ENCODE data around the gene MICAL3.

The MICAL3 gene

DNA sequence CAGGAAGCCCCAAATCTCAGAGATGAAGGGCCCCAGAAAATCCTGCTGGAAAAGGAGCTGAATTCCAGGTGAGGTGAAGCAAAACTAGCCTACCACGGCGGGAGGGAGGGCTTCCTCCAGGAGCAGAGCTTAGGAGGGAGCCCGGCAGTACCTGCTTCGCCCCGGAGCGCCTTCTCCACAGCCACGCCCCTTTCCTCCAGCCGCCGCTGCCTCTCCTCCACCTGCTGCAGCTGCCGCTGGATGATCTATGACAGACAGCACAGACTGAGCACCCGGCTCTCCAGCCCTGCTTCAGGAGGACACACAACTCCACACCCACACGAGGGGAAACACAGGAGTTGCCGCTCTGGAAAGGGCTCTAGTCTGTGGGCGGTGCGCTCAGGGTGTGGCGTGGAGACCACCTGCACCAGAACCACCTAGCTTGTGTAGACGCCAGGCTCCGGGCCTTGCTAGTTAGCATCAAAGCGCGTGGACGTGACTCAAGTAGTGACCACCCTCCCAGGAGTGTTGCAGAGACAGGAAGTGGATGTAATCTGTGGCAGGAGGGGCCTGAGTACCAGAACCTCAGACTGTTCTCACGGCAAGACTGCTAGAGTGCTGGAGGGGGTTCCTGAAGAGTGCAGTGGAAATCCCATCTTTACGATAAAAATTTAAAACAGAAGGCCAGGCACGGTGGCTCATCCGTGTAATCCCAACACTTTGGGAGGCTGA is 215.5 kb downstream of the MICAL3 start:
- DNase-seq (ENCODE audit: low spot score in 2 of 2) (no peak), ATAC-seq (replicated peaks; ENCODE audit: extremely low read depth, poor library complexity, severe bottlenecking) (no peak)
- peaks cover 6% of the 10 kb centered on the region for H3K4me1 Mint-ChIP-seq
- no peak overlapping the region for H3K27ac Mint-ChIP-seq (ENCODE audit: low read depth)
- no peaks in the 10 kb centered on the region for H3K27me3 Mint-ChIP-seq
- no peaks in the 10 kb centered on the region for H3K9me3 Mint-ChIP-seq
- no peak overlapping the region for H3K4me3 Mint-ChIP-seq
- H3K36me3 Mint-ChIP-seq (ENCODE audit: insufficient read depth) = peaks cover 20% of the 10 kb centered on the region

- Mint-ChIP-seq H3K27me3 (no peaks in the 10 kb centered on the region), H3K27ac (ENCODE audit: low read depth) (no peak overlapping the region), H3K36me3 (ENCODE audit: insufficient read depth) (peaks cover 17% of the 10 kb centered on the region), H3K4me3 (no peak overlapping the region), H3K4me1 (peaks cover 6% of the 10 kb centered on the region), H3K9me3 (no peaks in the 10 kb centered on the region)
- ATAC-seq (replicated peaks; ENCODE audit: extremely low read depth, poor library complexity, severe bottlenecking) (no peak), DNase-seq (ENCODE audit: low spot score in 2 of 2) (no peak)
Measured at GRCh38 chr22:17807578-17808410, 216.6 kb downstream of the MICAL3 start.

DNA sequence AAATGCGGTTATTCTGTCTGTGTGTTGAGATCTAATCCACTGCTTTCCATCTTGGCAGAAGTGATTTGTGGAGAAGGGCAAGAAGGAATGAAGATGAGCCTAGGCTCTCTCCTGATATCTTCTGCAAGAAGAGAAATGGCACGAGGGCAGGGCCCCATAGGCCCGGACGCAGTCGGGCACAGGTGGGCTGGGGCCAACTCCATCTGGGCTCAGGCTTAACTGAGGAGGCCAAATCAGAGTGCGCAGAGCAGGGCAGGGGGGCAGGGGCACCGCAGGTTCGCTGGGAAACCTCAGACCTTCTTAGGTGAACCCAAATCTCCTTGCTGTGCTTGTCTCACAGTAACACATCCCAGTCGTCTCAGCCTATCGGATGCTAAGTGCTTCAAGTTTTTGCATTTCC is 217.3 kb downstream of the MICAL3 start:
- DNase-seq (ENCODE audit: low spot score in 2 of 2) = no peak
- ATAC-seq (replicated peaks; ENCODE audit: extremely low read depth, poor library complexity, severe bottlenecking) = no peak
- H3K27ac Mint-ChIP-seq (ENCODE audit: low read depth) = no peak overlapping the region
- H3K4me1 Mint-ChIP-seq = peaks cover 6% of the 10 kb centered on the region
- no peaks in the 10 kb centered on the region for H3K27me3 Mint-ChIP-seq
- no peak overlapping the region for H3K4me3 Mint-ChIP-seq
- peaks cover 17% of the 10 kb centered on the region for H3K36me3 Mint-ChIP-seq (ENCODE audit: insufficient read depth)
- no peaks in the 10 kb centered on the region for H3K9me3 Mint-ChIP-seq

DNA sequence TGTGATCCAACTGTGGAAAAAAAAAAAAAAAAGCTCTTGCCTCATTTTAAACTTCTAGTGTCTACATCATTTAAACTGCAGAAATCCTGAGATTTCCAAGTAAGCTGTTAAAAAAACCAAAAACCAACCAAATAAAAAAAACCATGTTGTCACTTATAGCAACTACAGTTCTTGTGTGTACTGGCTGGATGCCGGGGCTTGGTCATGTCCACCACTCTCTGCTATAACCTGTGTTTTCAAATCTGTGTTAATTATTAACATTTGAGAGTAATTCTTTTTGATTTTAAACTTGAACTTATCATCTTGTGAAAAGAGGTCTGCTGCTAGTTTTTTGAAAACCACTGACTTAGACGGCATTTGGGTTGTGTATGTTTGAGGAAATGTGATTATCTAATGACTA is 217.9 kb downstream of the MICAL3 start:
- Mint-ChIP-seq H3K36me3 (ENCODE audit: insufficient read depth) (peaks cover 17% of the 10 kb centered on the region), H3K27ac (ENCODE audit: low read depth) (no peak overlapping the region), H3K9me3 (no peaks in the 10 kb centered on the region), H3K4me1 (peaks cover 6% of the 10 kb centered on the region), H3K27me3 (no peaks in the 10 kb centered on the region), H3K4me3 (no peak overlapping the region)
- ATAC-seq (replicated peaks; ENCODE audit: extremely low read depth, poor library complexity, severe bottlenecking) (no peak), DNase-seq (ENCODE audit: low spot score in 2 of 2) (no peak)

- ATAC-seq (replicated peaks; ENCODE audit: extremely low read depth, poor library complexity, severe bottlenecking) = no peak
- H3K4me1 Mint-ChIP-seq = no peaks in the 10 kb centered on the region
- no peak for DNase-seq (ENCODE audit: low spot score in 2 of 2)
- H3K4me3 Mint-ChIP-seq = no peak overlapping the region
- H3K27ac Mint-ChIP-seq (ENCODE audit: low read depth) = no peak overlapping the region
- H3K9me3 Mint-ChIP-seq = no peaks in the 10 kb centered on the region
- H3K27me3 Mint-ChIP-seq = no peaks in the 10 kb centered on the region
- peaks cover 21% of the 10 kb centered on the region for H3K36me3 Mint-ChIP-seq (ENCODE audit: insufficient read depth)
Measured at GRCh38 chr22:17804331-17805080, 219.9 kb downstream of the MICAL3 start.

GRCh38 chr22:17803609-17804270 is 220.6 kb downstream of the MICAL3 start:
- no peak overlapping the region for H3K4me3 Mint-ChIP-seq
- H3K9me3 Mint-ChIP-seq = no peaks in the 10 kb centered on the region
- H3K36me3 Mint-ChIP-seq (ENCODE audit: insufficient read depth) = peaks cover 17% of the 10 kb centered on the region
- H3K27me3 Mint-ChIP-seq = no peaks in the 10 kb centered on the region
- H3K27ac Mint-ChIP-seq (ENCODE audit: low read depth) = no peak overlapping the region
- no peaks in the 10 kb centered on the region for H3K4me1 Mint-ChIP-seq
- DNase-seq (ENCODE audit: low spot score in 2 of 2) (no peak), ATAC-seq (replicated peaks; ENCODE audit: extremely low read depth, poor library complexity, severe bottlenecking) (no peak)

DNA sequence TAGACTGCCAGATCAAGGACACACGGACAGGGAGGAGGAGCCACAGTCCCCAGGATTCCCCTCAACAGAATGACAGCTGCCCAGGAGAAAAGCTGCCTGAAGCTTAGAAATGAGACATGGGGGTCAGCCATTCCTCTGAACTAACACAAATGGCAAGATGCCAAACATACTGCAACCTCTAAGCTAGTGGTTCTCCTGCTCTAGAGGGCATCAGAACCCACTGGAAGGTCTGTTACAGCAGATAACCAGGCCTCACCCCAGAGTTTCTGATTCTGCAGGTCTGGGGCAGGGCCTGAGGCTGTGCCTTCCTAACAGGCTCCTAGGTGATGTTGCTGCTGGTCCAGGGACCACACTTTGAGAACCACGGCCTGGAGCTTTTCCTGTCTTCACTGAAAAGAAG is 221.5 kb downstream of the MICAL3 start:
- no peaks in the 10 kb centered on the region for H3K9me3 Mint-ChIP-seq
- H3K4me1 Mint-ChIP-seq = no peaks in the 10 kb centered on the region
- H3K27ac Mint-ChIP-seq (ENCODE audit: low read depth) = no peak overlapping the region
- H3K36me3 Mint-ChIP-seq (ENCODE audit: insufficient read depth) = peaks cover 16% of the 10 kb centered on the region
- no peak for ATAC-seq (replicated peaks; ENCODE audit: extremely low read depth, poor library complexity, severe bottlenecking)
- no peaks in the 10 kb centered on the region for H3K27me3 Mint-ChIP-seq
- no peak overlapping the region for H3K4me3 Mint-ChIP-seq
- DNase-seq (ENCODE audit: low spot score in 2 of 2) = no peak

DNA sequence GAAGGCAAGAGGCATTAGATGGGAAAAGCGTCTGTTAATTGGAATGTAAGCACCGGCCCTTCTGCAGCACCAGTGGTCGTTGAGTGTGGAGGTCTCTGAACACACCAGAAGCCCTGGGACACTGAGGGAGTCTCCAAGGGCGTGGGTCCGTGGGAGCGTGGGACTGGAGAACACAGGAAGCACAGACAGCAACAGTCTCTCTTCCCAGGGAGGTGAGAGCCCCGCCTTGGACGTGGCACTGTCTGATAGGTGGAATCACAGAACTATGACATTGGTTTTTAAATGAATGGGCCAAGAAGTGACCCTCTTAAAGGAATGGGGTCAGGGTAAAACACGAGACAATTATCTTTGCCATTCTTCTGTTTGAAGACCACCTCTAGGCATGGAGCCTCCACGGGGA is 221.9 kb downstream of the MICAL3 start:
- no peak for ATAC-seq (replicated peaks; ENCODE audit: extremely low read depth, poor library complexity, severe bottlenecking)
- no peak for DNase-seq (ENCODE audit: low spot score in 2 of 2)
- peaks cover 14% of the 10 kb centered on the region for H3K36me3 Mint-ChIP-seq (ENCODE audit: insufficient read depth)
- H3K9me3 Mint-ChIP-seq = no peaks in the 10 kb centered on the region
- no peaks in the 10 kb centered on the region for H3K27me3 Mint-ChIP-seq
- no peaks in the 10 kb centered on the region for H3K4me1 Mint-ChIP-seq
- no peak overlapping the region for H3K4me3 Mint-ChIP-seq
- peak overlapping the region; percentile 57 for H3K27ac Mint-ChIP-seq (ENCODE audit: low read depth)

GRCh38 chr22:17797721-17798559 is 226.4 kb downstream of the MICAL3 start:
- Mint-ChIP-seq H3K9me3 (no peaks in the 10 kb centered on the region), H3K4me1 (no peaks in the 10 kb centered on the region), H3K36me3 (ENCODE audit: insufficient read depth) (peaks cover 10% of the 10 kb centered on the region), H3K27me3 (no peaks in the 10 kb centered on the region), H3K4me3 (no peak overlapping the region), H3K27ac (ENCODE audit: low read depth) (no peak overlapping the region)
- ATAC-seq (replicated peaks; ENCODE audit: extremely low read depth, poor library complexity, severe bottlenecking) = peak; percentile 73
- DNase-seq (ENCODE audit: low spot score in 2 of 2) = no peak

DNA sequence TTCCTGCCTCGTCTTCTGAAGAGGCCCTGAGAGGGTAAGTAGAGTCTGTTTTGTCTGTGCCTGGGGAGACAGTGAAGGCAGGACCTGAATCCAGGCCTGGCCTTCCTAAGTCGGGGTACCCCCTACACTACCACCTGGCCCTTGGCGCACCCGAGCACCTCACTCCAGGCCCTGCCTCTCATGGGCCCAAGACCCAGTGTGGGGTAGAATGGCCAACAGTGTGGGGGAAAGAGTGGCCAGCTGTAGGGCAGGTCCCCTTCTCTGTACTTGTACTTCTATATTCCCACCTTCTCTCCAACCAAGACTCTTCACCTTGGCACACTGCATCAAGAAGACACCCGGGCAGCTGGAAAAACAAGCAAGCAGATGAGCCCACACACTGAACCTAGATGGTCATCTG is 227.7 kb downstream of the MICAL3 start:
- Mint-ChIP-seq H3K4me1 (no peaks in the 10 kb centered on the region), H3K27me3 (no peaks in the 10 kb centered on the region), H3K27ac (ENCODE audit: low read depth) (no peak overlapping the region), H3K9me3 (no peaks in the 10 kb centered on the region), H3K36me3 (ENCODE audit: insufficient read depth) (peaks cover 12% of the 10 kb centered on the region), H3K4me3 (no peak overlapping the region)
- ATAC-seq (replicated peaks; ENCODE audit: extremely low read depth, poor library complexity, severe bottlenecking) = no peak
- no peak for DNase-seq (ENCODE audit: low spot score in 2 of 2)

DNA sequence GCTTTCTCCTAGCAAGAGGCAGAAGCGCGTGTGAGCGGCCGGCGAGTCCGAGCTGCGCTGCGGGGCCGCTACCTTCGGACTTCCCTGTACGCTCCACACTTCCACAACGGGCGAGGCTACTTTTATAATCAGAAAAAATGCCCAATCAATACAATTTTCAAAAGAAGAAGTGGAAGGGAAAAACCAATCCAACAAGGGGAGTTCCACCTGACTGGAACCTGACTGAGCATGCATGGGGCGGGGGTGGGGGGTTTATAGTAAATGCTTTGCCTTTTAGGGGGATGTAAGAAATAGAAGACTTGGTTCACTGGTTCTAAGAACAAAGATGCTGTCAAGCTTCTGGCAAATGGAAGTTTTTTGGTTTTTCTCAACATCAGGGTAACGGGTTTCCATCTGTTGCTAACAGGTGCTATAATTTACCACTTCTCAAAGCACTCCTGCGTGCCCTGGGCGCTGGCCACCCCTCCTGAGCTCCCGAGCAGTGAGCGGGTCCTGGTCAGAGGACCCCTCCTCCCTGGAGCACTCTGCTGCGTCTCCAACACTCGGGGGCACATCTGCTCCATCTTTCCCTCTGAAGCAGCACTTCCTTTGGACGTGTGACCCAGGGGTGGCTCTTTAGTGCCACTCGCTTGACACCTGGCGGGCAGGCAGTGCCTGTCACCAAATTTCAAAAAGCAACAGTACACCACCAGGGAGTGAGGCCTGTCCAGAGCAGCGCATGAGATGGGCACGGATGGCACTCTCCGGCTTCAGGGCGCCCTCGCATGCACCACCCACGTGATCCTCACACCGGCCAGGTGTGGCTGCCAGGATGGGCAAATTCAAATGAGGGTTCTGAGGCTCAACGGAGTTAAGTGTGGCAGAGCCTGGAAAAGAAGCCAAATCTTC is 228.5 kb downstream of the MICAL3 start:
- H3K36me3 Mint-ChIP-seq (ENCODE audit: insufficient read depth) = peaks cover 13% of the 10 kb centered on the region
- H3K27me3 Mint-ChIP-seq = no peaks in the 10 kb centered on the region
- no peaks in the 10 kb centered on the region for H3K4me1 Mint-ChIP-seq
- no peak for ATAC-seq (replicated peaks; ENCODE audit: extremely low read depth, poor library complexity, severe bottlenecking)
- peak overlapping the region; percentile 20 for H3K27ac Mint-ChIP-seq (ENCODE audit: low read depth)
- H3K4me3 Mint-ChIP-seq = no peak overlapping the region
- no peak for DNase-seq (ENCODE audit: low spot score in 2 of 2)
- no peaks in the 10 kb centered on the region for H3K9me3 Mint-ChIP-seq
